ENCODE results near the gene STXBP1.

The STXBP1 gene

DNA sequence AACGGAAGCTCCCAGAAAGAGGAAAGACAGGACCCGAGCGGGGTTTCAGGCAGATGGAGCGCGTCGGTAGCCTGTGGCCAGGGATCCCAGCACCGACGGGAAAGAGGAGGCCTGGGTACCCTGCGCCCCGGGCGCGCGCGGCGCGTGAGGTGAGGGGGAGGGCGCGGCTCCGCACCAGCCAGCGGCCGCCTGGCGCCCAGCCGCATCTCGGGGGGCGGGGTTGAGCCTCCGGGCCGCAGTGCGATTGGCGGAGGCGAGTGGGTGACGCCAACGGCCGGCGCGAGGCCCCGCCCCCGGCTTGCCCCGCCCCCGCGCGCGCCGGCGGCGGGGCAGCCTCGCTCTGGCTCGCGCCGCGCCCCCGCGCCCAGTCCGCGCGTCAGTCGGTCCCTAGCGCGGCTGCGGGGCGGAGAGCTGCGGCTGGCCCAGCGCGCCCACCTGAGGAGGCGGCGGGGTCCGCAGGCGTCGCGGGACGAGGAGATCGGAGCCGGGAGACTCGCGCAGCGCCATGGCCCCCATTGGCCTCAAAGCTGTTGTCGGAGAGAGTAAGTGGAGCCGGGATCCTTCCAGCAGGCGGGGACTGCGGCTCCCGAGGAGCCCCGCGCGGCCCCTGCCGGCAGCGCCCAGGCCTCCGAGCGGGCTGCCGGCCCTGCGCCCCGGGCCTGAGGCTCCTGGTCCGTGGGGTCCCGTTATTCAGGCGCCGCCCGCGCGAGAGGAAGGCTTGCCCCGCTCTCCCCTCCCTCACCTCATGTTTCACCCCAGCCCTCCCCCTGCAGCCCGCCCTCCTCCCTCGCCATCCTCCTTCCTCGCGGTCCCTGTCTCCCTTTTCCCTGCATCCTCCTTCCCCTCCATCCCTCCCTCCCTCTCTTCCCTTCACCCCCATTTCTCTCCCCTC lies at the start of gene STXBP1:
TSS of gene STXBP1 (plus strand) at position 379 of the 892 bp plus-strand sequence. CDS start at position 506, 127 bp downstream.
- TF ChIP-seq, protein P1, sequence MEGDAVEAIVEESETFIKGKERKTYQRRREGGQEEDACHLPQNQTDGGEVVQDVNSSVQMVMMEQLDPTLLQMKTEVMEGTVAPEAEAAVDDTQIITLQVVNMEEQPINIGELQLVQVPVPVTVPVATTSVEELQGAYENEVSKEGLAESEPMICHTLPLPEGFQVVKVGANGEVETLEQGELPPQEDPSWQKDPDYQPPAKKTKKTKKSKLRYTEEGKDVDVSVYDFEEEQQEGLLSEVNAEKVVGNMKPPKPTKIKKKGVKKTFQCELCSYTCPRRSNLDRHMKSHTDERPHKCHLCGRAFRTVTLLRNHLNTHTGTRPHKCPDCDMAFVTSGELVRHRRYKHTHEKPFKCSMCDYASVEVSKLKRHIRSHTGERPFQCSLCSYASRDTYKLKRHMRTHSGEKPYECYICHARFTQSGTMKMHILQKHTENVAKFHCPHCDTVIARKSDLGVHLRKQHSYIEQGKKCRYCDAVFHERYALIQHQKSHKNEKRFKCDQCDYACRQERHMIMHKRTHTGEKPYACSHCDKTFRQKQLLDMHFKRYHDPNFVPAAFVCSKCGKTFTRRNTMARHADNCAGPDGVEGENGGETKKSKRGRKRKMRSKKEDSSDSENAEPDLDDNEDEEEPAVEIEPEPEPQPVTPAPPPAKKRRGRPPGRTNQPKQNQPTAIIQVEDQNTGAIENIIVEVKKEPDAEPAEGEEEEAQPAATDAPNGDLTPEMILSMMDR (IDR thresholded peaks at IDR 0.05; ENCODE audit: low read length, missing control alignments): no peak

GRCh38 chr9:127562279-127562796 lies 49.7 kb upstream of the STXBP1 start:
- TF ChIP-seq, protein P1 (IDR thresholded peaks at IDR 0.05; ENCODE audit: low read length, missing control alignments): no peak
- no peak for DNase-seq (ENCODE audit: low read depth)
- peak overlapping the region; percentile 21 for H3K4me3 ChIP-seq (replicated peaks; ENCODE audit: low read depth, low read length)

More for the DNA sequence above, at the start of gene STXBP1:
- DNase-seq (ENCODE audit: low read depth): peak; percentile 85
- H3K4me3 ChIP-seq (replicated peaks; ENCODE audit: low read depth, low read length): peak within 1 kb of the TSS; percentile 78

DNA sequence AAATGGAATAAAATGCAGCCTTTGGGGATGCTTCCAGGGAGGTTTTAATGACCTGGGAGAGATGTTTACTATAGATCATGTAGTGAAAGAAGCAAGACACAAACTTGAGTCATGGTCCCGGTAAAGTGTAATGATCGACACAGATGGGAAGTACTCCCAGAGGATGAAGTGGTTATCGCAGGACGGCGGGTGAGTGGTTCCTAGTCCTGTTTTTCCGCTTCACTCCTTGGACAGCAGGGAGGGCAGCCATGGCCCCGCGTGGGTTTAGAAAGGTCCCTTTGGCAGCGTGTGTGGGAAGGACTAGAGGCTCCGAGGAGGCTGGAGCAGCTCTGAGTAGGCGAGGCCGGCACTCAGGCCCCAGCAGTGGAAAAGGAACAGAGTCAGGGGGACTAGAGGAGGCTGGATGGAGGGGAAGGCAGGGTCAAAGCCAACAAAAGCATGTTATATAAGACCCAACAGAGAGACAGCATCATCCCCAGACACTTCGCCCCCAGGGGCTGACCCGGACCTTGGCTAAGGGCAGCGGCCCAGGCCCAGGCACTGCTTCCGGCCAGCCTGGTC lies 49.2 kb upstream of the STXBP1 start:
- TF ChIP-seq, protein P1 (IDR thresholded peaks at IDR 0.05; ENCODE audit: low read length, missing control alignments): peak; percentile 27
- peak; percentile 76 for DNase-seq (ENCODE audit: low read depth)
- H3K4me3 ChIP-seq (replicated peaks; ENCODE audit: low read depth, low read length): peak overlapping the region; percentile 21

DNA sequence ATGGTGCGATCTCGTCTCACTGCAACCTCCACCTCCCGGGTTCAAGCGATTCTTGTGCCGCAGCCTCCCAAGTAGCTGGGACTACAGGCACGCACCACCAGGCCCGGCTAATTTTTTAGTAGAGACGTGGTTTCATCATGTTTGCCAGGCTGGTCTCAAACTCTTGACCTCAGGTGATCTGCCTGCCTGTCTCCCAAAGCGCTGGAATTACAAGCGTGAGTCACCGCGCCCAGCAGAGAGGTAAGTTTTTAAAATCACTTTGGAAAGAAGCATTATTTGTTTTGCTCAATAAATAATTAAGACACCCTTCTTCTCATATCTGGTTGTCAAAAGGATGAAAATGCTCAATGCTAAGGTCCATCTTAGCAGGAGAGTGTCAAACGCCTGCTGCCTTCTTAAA lies 48.5 kb upstream of the STXBP1 start:
- TF ChIP-seq, protein P1 (IDR thresholded peaks at IDR 0.05; ENCODE audit: low read length, missing control alignments): no peak
- no peak overlapping the region for H3K4me3 ChIP-seq (replicated peaks; ENCODE audit: low read depth, low read length)
- no peak for DNase-seq (ENCODE audit: low read depth)

DNA sequence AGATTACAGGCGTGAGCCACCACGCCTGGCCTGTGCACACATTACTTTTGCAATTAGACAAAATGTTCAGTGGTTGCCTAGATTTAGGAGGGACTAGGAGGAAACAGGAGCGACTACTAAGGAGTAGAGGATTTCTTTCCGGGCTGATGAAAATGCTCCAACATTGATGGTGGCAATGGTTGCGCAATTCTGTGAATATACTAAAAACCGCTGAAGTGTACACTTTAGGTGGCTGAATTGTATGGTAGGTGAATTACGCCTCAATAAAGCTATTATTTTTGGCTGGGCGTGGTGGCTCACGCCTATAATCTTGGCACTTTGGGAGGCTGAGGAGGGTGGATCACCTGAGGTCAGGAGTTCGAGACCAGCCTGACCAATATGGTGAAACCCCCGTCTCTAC lies 46.8 kb upstream of the STXBP1 start:
- H3K4me3 ChIP-seq (replicated peaks; ENCODE audit: low read depth, low read length): no peak overlapping the region

DNA sequence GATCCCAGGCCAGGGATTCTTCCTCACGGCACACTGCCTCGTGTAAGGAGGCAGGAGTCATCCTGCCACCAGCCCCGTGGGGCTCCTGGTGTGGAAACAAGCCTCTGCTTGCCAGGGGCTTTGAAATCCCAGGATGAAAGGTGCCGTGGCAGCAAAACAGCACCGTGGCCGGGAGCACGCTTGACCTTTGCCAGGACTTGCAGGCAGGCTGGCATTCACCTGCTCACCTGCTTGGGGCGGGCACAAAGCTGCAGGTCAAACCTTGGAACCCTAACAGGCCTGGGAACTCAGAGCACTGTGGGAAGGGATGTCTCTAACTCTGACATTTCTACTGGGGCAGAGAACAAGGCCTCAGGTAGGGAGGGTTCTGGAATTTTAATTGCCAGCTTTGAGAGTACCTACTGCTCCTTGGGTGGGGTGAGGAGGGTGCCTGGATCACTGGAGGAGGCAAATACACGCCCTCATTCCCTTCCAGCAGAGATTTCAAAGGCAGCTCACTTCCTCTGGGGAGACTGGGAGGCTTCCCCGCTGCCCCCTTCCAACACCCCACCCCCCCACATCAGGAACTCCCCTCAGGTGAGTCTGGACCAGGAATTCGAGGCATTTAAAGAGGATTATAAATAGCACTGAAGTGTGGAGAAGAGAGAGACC lies 45.6 kb upstream of the STXBP1 start:
- DNase-seq (ENCODE audit: low read depth): no peak
- TF ChIP-seq, protein P1 (IDR thresholded peaks at IDR 0.05; ENCODE audit: low read length, missing control alignments): no peak
- H3K4me3 ChIP-seq (replicated peaks; ENCODE audit: low read depth, low read length): peak overlapping the region; percentile 86

More for the DNA sequence above, 46.8 kb upstream of the STXBP1 start:
- DNase-seq (ENCODE audit: low read depth): no peak
- TF ChIP-seq, protein P1 (IDR thresholded peaks at IDR 0.05; ENCODE audit: low read length, missing control alignments): no peak

Data from fibroblast of pulmonary artery (primary cell).